Activated CD4-positive, alpha-beta T cell treated with anti-CD3 and anti-CD28 coated beads, Interleukin-2, amount 50 U/mL, for 4 hours (primary cell): ENCODE results near the gene CHIC2.

Source experiments
- DNase-seq, 2 experiments: peaks; one replicate each; pipeline ENCODE4 v3.0.0-alpha.2; 2020

The CHIC2 gene

GRCh38 chr4:54092405-54093323 is 28.3 kb upstream of the CHIC2 start:
- no peak for DNase-seq

GRCh38 chr4:54091637-54092404 is 27.4 kb upstream of the CHIC2 start:
- DNase-seq = peak; percentile 79 to 85

- no peak for DNase-seq
These were observed 26.6 kb upstream of the CHIC2 start for GRCh38 chr4:54090804-54091623.

GRCh38 chr4:54090404-54090803 is 26.0 kb upstream of the CHIC2 start:
- DNase-seq = no peak

GRCh38 chr4:54089875-54090274 is 25.5 kb upstream of the CHIC2 start:
- no peak for DNase-seq

- DNase-seq = no peak
These were observed 20.9 kb upstream of the CHIC2 start for GRCh38 chr4:54085284-54085683.

- no peak for DNase-seq
These were observed 17.8 kb upstream of the CHIC2 start for GRCh38 chr4:54082168-54082567.

- DNase-seq = no peak
These were observed 13.4 kb upstream of the CHIC2 start for GRCh38 chr4:54077812-54078211.

GRCh38 chr4:54076673-54077072 is 12.3 kb upstream of the CHIC2 start:
- DNase-seq = no peak

GRCh38 chr4:54074381-54074780 is 10.0 kb upstream of the CHIC2 start:
- DNase-seq = no peak

GRCh38 chr4:54073271-54073880 is 9.0 kb upstream of the CHIC2 start:
- no peak for DNase-seq

- DNase-seq = no peak
These were observed 2.8 kb upstream of the CHIC2 start for GRCh38 chr4:54067166-54067565.

GRCh38 chr4:54066718-54067129 is 2.3 kb upstream of the CHIC2 start:
- DNase-seq = no peak

- no peak for DNase-seq
These were observed 1.6 kb upstream of the CHIC2 start for GRCh38 chr4:54066088-54066415.

GRCh38 chr4:54065282-54066087 is 1.1 kb upstream of the CHIC2 start:
- no peak for DNase-seq

- peak; percentile 5 to 6 for DNase-seq
These were observed 578 bp downstream of the CHIC2 start for GRCh38 chr4:54063737-54064316.

- DNase-seq = no peak
These were observed 1.2 kb downstream of the CHIC2 start for GRCh38 chr4:54063229-54063628.

GRCh38 chr4:54062392-54062791 is 2.0 kb downstream of the CHIC2 start:
- DNase-seq = no peak

- DNase-seq = no peak
These were observed 2.5 kb downstream of the CHIC2 start for GRCh38 chr4:54061873-54062272.

GRCh38 chr4:54061067-54061466 is 3.3 kb downstream of the CHIC2 start:
- no peak for DNase-seq

GRCh38 chr4:54060116-54060515 is 4.3 kb downstream of the CHIC2 start:
- no peak for DNase-seq

- DNase-seq = no peak
These were observed 6.2 kb downstream of the CHIC2 start for GRCh38 chr4:54058171-54058570.
